ENCODE results near the gene COX6A2. TPM values are rescaled to one million over a fixed set of nuclear protein-coding genes. Genes with fewer than 3 reads are reported as not detected.

COX6A2 gene
- total and polyA plus RNA-seq, 2 donors (not counting 3 experiments of a cell fraction or from before 2014, with no cell fraction given) = not detected

- Histone ChIP-seq H3K27ac (ENCODE audit: insufficient read depth, low read depth, low read length) (peak within 1 kb of the TSS; percentile 96), H3K4me3 (replicated peaks in 1 of 3; ENCODE audit: insufficient read depth in 1 of 3, low read depth in 1 of 3, low read length in 3 of 3) (peak within 1 kb of the TSS; percentile 41 to 81 (median 71)), H2AFZ (ENCODE audit: low read depth, low read length) (peak within 1 kb of the TSS; percentile 87), H3K9ac (replicated peaks; ENCODE audit: extremely low read depth, insufficient read depth, low read length) (peak within 1 kb of the TSS; percentile 95), H3K9me3 (replicated peaks; ENCODE audit: control insufficient read depth, insufficient read depth, low read length) (no peaks in the 10 kb centered on the region), H3K4me1 (ENCODE audit: control insufficient read depth, extremely low read depth, insufficient read depth, low read length) (peaks cover 23% of the 10 kb centered on the region), H3K9me1 (replicated peaks; ENCODE audit: control insufficient read depth, extremely low read depth, insufficient read depth, low read length) (no peaks in the 10 kb centered on the region), H4K20me1 (replicated peaks; ENCODE audit: control insufficient read depth, extremely low read depth, insufficient read depth, low read length) (no peaks in the 10 kb centered on the region), H3K79me2 (ENCODE audit: control insufficient read depth, insufficient read depth, low read length) (peaks cover 41% of the 10 kb centered on the region), H3K4me2 (ENCODE audit: insufficient read depth, low read length) (peak within 1 kb of the TSS; percentile 92), H3K27me3 (ENCODE audit: control insufficient read depth in 2 of 2, insufficient read depth in 2 of 2, low read length in 2 of 2) (no peaks in the 10 kb centered on the region), H3K36me3 (ENCODE audit: control insufficient read depth in 2 of 2, extremely low read depth in 1 of 2, insufficient read depth in 2 of 2, low read length in 2 of 2) (peaks cover 0 to 10% of the 10 kb centered on the region in 2 experiments)
- ChIA-PET CTCF (interaction anchor here (0.6 to 4.3 kb wide), 14 partner anchors 10 to 506 kb away, joined by 3 to 53 read pairs (median 5); partner anchors contain the start of genes RUSF1, TGFB1I1 and ZNF843), POLR2A (interaction anchor here (0.6 to 2.0 kb wide), 7 partner anchors 9 to 415 kb away, joined by 3 to 10 read pairs (median 4); partner anchors contain the start of genes FUS, TGFB1I1 and ZNF267)
- dilution Hi-C loops (cut with MboI; ENCODE audit: extremely low pct_ligation_motif_present, low sequenced_read_pairs) = no loop called here
- BruUV-seq (replicated peaks) = TSS peak; percentile 27
- DNase-seq (ENCODE audit: low read depth, low spot score) = peak; percentile 96
- peak; percentile 89 for TF ChIP-seq MYC (IDR thresholded peaks at IDR 0.05; ENCODE audit: low read depth, low read length)
- peak; percentile 47 to 70 for TF ChIP-seq CTCF (IDR thresholded peaks at IDR 0.05; ENCODE audit: extremely low read depth in 1 of 2, insufficient read depth in 1 of 2, low read depth in 1 of 2, low read length in 2 of 2)
- TF ChIP-seq FOS (IDR thresholded peaks at IDR 0.05; ENCODE audit: borderline replicate concordance, insufficient read depth, low read length) = no peak
- peak; percentile 38 for TF ChIP-seq POLR2A (IDR thresholded peaks at IDR 0.05; ENCODE audit: low read depth, low read length)
- TF ChIP-seq POLR2AphosphoS5 (IDR thresholded peaks at IDR 0.05; ENCODE audit: insufficient read depth, low read depth, low read length) = peak; percentile 63
- no peak for TF ChIP-seq GATA2 (IDR thresholded peaks at IDR 0.05; ENCODE audit: insufficient read depth, insufficient read length, low read depth, low read length)
- TF ChIP-seq EZH2 (IDR thresholded peaks at IDR 0.05; ENCODE audit: borderline replicate concordance, low read depth, low read length, severe bottlenecking) = no peak
- TF ChIP-seq, protein P1, sequence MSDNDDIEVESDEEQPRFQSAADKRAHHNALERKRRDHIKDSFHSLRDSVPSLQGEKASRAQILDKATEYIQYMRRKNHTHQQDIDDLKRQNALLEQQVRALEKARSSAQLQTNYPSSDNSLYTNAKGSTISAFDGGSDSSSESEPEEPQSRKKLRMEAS (IDR thresholded peaks at IDR 0.05; ENCODE audit: insufficient read depth, insufficient read length) = peak; percentile 63
- no peak for TF ChIP-seq JUN (IDR thresholded peaks at IDR 0.05; ENCODE audit: borderline replicate concordance, insufficient read depth, insufficient read length, low read depth)
- intact Hi-C loops (cut with micrococcal nuclease) = loop anchor here (1.0 to 5.0 kb wide), 9 partner anchors 13 to 426 kb away; partner anchors contain the start of genes FUS, PYCARD, RUSF1 and STX4
- no peak for FAIRE-seq
Measured at GRCh38 chr16:31458844-31459686, 30.9 kb upstream of the COX6A2 start, which contains the start of gene ARMC5. Gene ARMC5, plus strand, starts transcription at chr16:31459501. Its CDS starts 24 bp downstream, at chr16:31459525.
